GM12891 (cell line): ENCODE results near the gene TRIM31.
"Not testable (repeated sequence)": the region's sequence is repeated elsewhere in the genome, so short reads cannot be mapped to it uniquely, and the experiment has no call there.

Source experiments
- DNase-seq: peaks from one replicate; pipeline ENCODE4 v3.0.0; 2011; ENCODE audit warnings: low spot score; ENCODE audit not compliant: insufficient read length
- FAIRE-seq: peaks from 2 replicates; lab custom pipeline; 2011; peaks lifted over from hg19 to GRCh38; lab: Jason Lieb, UNC
- PAX5 ChIP-seq: IDR thresholded peaks from 2 replicates; pipeline ENCODE4 v1.6.1; 2011; ENCODE audit warnings: low read length, moderate library complexity, mild to moderate bottlenecking; ENCODE audit not compliant: insufficient read depth, severe bottlenecking
- POLR2A ChIP-seq: IDR thresholded peaks from 2 replicates; pipeline ENCODE4 v1.6.1; 2011; ENCODE audit warnings: low read depth, low read length, control low read depth
- POLR2AphosphoS5 ChIP-seq: IDR thresholded peaks from 2 replicates; pipeline ENCODE4 v1.6.1; 2011; ENCODE audit warnings: low read depth, low read length, control low read depth
- POU2F2 ChIP-seq: IDR thresholded peaks from 2 replicates; pipeline ENCODE4 v1.6.1; 2011; ENCODE audit warnings: low read depth, mild to moderate bottlenecking, control low read depth, low read length, moderate library complexity
- SPI1 ChIP-seq: IDR thresholded peaks from 2 replicates; pipeline ENCODE4 v1.6.1; 2011; ENCODE audit warnings: low read depth, low read length, control low read depth
- TAF1 ChIP-seq: IDR thresholded peaks from 2 replicates; pipeline ENCODE4 v1.6.1; 2011; ENCODE audit warnings: low read depth, low read length, control low read depth

TRIM31 gene

GRCh38 chr6:30135147-30135546 is 22.3 kb upstream of the TRIM31 start:
- TF ChIP-seq POLR2AphosphoS5 (no peak), POLR2A (no peak), SPI1 (no peak), PAX5 (no peak), POU2F2 (no peak), TAF1 (no peak)
- no peak for DNase-seq
- FAIRE-seq, result no peak

GRCh38 chr6:30131947-30132497 is 19.1 kb upstream of the TRIM31 start:
- DNase-seq (no peak), FAIRE-seq (no peak)
- no peak for TF ChIP-seq SPI1
- TF ChIP-seq PAX5, result no peak
- no peak for TF ChIP-seq TAF1
- no peak for TF ChIP-seq POU2F2
- TF ChIP-seq POLR2A, result no peak
- TF ChIP-seq POLR2AphosphoS5, result no peak

- TF ChIP-seq SPI1, result no peak
- no peak for TF ChIP-seq POLR2A
- no peak for TF ChIP-seq POLR2AphosphoS5
- no peak for TF ChIP-seq PAX5
- no peak for TF ChIP-seq TAF1
- no peak for TF ChIP-seq POU2F2
- DNase-seq, result peak; percentile 66
- peak; percentile 98 for FAIRE-seq
Measured at GRCh38 chr6:30130887-30131862, 18.3 kb upstream of the TRIM31 start.

- FAIRE-seq (no peak), DNase-seq (no peak)
- TF ChIP-seq POU2F2 (no peak), SPI1 (no peak), PAX5 (no peak), POLR2AphosphoS5 (no peak), TAF1 (no peak), POLR2A (no peak)
Measured at GRCh38 chr6:30130179-30130679, 17.3 kb upstream of the TRIM31 start.

- no peak for DNase-seq
- no peak for TF ChIP-seq POU2F2
- no peak for FAIRE-seq
Measured at GRCh38 chr6:30129265-30130178, 16.6 kb upstream of the TRIM31 start.

GRCh38 chr6:30127238-30128093 is 14.6 kb upstream of the TRIM31 start:
- FAIRE-seq, result no peak

GRCh38 chr6:30122515-30122914 is 9.6 kb upstream of the TRIM31 start:
- DNase-seq (no peak), FAIRE-seq (no peak)
- TF ChIP-seq PAX5, result no peak
- no peak for TF ChIP-seq POLR2AphosphoS5
- TF ChIP-seq POLR2A, result no peak
- no peak for TF ChIP-seq TAF1
- TF ChIP-seq POU2F2, result no peak
- no peak for TF ChIP-seq SPI1

More at GRCh38 chr6:30127238-30128093, 14.6 kb upstream of the TRIM31 start:
- no peak for DNase-seq
- TF ChIP-seq SPI1 (no peak), POLR2AphosphoS5 (no peak), TAF1 (no peak), POU2F2 (no peak), PAX5 (no peak), POLR2A (no peak)

- FAIRE-seq (no peak), DNase-seq (no peak)
- TF ChIP-seq SPI1, result no peak
- no peak for TF ChIP-seq POU2F2
- no peak for TF ChIP-seq PAX5
- no peak for TF ChIP-seq POLR2AphosphoS5
- TF ChIP-seq TAF1, result no peak
- no peak for TF ChIP-seq POLR2A
Measured at GRCh38 chr6:30121446-30122366, 8.8 kb upstream of the TRIM31 start.

GRCh38 chr6:30118691-30119090 is 5.8 kb upstream of the TRIM31 start:
- FAIRE-seq, DNase-seq: not testable (repeated sequence)
